ENCODE results near the gene CDC42SE1. TPM values are rescaled to one million over a fixed set of nuclear protein-coding genes. Genes with fewer than 3 reads are reported as not detected.

CDC42SE1 gene
- total and polyA plus RNA-seq, 9 of the 15 experiments (the other 6 are each of a cell fraction or from before 2014, with no cell fraction given), result 78.1 to 189 (median 114) TPM

DNA sequence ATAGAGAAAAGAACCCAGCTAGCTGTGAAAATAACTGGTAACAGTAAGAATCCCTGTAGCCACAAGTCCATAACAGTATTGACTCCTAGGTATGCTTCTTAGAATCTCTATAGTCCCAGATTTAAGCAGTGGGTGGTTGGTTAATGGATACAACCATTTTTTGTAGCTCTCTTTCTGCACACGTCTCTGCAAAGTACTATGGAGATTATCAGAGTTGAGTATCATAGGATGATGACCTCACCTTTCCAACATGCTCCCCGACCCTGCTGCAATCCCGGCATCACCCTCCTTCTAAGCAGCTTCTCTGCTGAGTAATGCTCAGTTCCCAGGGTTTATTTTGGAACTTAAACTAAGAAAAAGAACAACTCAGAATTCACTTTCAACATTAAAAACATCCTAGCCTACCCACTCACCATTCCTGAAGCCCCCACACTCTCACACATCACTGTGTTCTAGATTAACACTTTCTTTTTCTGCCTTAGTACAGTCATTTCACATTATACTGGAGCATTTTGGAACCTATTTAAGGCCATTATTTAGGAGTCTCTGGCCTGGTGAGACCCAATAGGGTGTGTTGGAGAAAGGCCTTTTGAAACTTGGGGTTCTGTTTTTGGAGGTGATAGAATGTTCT, 3.4 kb upstream of the CDC42SE1 start (continued):
- TF ChIP-seq JUNB (CRISPR knock-in tag; conservative IDR thresholded peaks at IDR 0.05) (no peak), PHF8 (IDR thresholded peaks at IDR 0.05; ENCODE audit: borderline replicate concordance, low read length) (no peak), PTTG1 (tag; IDR thresholded peaks at IDR 0.05; ENCODE audit: low read depth) (no peak), ZNF143 (CRISPR knock-in tag; IDR thresholded peaks at IDR 0.05) (no peak), ZNF239 (CRISPR knock-in tag; IDR thresholded peaks at IDR 0.05) (no peak), ILF3 (IDR thresholded peaks at IDR 0.05; ENCODE audit: borderline replicate concordance) (no peak), HIVEP1 (CRISPR knock-in tag; IDR thresholded peaks at IDR 0.05) (no peak), PHF21A (IDR thresholded peaks at IDR 0.05; ENCODE audit: borderline replicate concordance, low read depth) (no peak), RBFOX2 (IDR thresholded peaks at IDR 0.05; ENCODE audit: low read depth, low read length) (no peak), XRCC5 (IDR thresholded peaks at IDR 0.05; ENCODE audit: low read depth, low read length) (no peak), NFYB (IDR thresholded peaks at IDR 0.05; ENCODE audit: extremely low read depth, insufficient read length) (no peak), STAG1 (CRISPR knock-in tag; IDR thresholded peaks at IDR 0.05; ENCODE audit: borderline replicate concordance) (no peak), TAF9B (IDR thresholded peaks at IDR 0.05; ENCODE audit: partially characterized antibody) (no peak), KLF1 (tag; IDR thresholded peaks at IDR 0.05) (no peak), DPF2 (IDR thresholded peaks at IDR 0.05) (peak; percentile 83), NONO (IDR thresholded peaks at IDR 0.05; ENCODE audit: low read depth in 2 of 2, low read length in 1 of 2) (no peak)
- TF ChIP-seq, protein P1, sequence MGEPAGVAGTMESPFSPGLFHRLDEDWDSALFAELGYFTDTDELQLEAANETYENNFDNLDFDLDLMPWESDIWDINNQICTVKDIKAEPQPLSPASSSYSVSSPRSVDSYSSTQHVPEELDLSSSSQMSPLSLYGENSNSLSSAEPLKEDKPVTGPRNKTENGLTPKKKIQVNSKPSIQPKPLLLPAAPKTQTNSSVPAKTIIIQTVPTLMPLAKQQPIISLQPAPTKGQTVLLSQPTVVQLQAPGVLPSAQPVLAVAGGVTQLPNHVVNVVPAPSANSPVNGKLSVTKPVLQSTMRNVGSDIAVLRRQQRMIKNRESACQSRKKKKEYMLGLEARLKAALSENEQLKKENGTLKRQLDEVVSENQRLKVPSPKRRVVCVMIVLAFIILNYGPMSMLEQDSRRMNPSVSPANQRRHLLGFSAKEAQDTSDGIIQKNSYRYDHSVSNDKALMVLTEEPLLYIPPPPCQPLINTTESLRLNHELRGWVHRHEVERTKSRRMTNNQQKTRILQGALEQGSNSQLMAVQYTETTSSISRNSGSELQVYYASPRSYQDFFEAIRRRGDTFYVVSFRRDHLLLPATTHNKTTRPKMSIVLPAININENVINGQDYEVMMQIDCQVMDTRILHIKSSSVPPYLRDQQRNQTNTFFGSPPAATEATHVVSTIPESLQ (CRISPR knock-in tag; IDR thresholded peaks at IDR 0.05), result no peak
- TF ChIP-seq, protein P2, sequence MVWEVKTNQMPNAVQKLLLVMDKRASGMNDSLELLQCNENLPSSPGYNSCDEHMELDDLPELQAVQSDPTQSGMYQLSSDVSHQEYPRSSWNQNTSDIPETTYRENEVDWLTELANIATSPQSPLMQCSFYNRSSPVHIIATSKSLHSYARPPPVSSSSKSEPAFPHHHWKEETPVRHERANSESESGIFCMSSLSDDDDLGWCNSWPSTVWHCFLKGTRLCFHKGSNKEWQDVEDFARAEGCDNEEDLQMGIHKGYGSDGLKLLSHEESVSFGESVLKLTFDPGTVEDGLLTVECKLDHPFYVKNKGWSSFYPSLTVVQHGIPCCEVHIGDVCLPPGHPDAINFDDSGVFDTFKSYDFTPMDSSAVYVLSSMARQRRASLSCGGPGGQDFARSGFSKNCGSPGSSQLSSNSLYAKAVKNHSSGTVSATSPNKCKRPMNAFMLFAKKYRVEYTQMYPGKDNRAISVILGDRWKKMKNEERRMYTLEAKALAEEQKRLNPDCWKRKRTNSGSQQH (CRISPR knock-in tag; IDR thresholded peaks at IDR 0.05), result no peak

Data from K562 (cell line).